GM23338 (cell line): Measurements from ENCODE around the gene DENND4A. TPM values are rescaled to one million over a fixed set of nuclear protein-coding genes. Genes with fewer than 3 reads are reported as not detected.

Experiments used
- ATAC-seq: fragments of 200-7000 bp; cut with Tn5 transposase; 3 replicates; pipeline ENCODE4 v1.9.1; 2020
- DNase-seq: peaks from one replicate; pipeline ENCODE4 v3.0.0-alpha.2; 2015; ENCODE audit warnings: low spot score
- H2AFZ ChIP-seq: fragments of 200-600 bp; sonication (generic); 2 replicates; pipeline ENCODE4 v1.8.0; 2016; ENCODE audit warnings: antibody characterized with exemption, mild to moderate bottlenecking, moderate library complexity
- H3F3A ChIP-seq: fragments of 200-600 bp; sonication (generic); replicated peaks from 2 replicates; pipeline ENCODE4 v1.8.0; 2017; ENCODE audit warnings: antibody characterized with exemption, mixed run types, low read depth
- H3K27ac ChIP-seq: fragments of 200-600 bp; sonication (generic); 2 replicates; pipeline ENCODE4 v1.6.1; 2016; ENCODE audit warnings: low read depth
- H3K27me3 ChIP-seq: fragments of 200-600 bp; sonication (generic); 2 replicates; pipeline ENCODE4 v1.8.0; 2016; ENCODE audit warnings: mild to moderate bottlenecking, mixed run types, moderate library complexity; ENCODE audit not compliant: insufficient read depth
- H3K36me3 ChIP-seq: fragments of 200-600 bp; sonication (generic); 2 replicates; pipeline ENCODE4 v1.8.0; 2016; ENCODE audit warnings: mild to moderate bottlenecking; ENCODE audit not compliant: insufficient read depth
- H3K4me1 ChIP-seq: fragments of 200-600 bp; sonication (generic); 2 replicates; pipeline ENCODE4 v1.8.0; 2016; ENCODE audit warnings: mild to moderate bottlenecking, moderate library complexity; ENCODE audit not compliant: insufficient read depth
- H3K4me2 ChIP-seq: fragments of 200-600 bp; sonication (generic); 2 replicates; pipeline ENCODE4 v1.7.1; 2017; ENCODE audit warnings: mixed run types
- H3K4me3 ChIP-seq: fragments of 200-600 bp; sonication (generic); 2 replicates; pipeline ENCODE4 v1.6.1; 2016; ENCODE audit warnings: mixed run types
- H3K79me2 ChIP-seq: fragments of 200-600 bp; sonication (generic); replicated peaks from 2 replicates; pipeline ENCODE4 v1.8.0; 2017; ENCODE audit warnings: mild to moderate bottlenecking; ENCODE audit not compliant: insufficient read depth
- H3K9me2 ChIP-seq: fragments of 200-600 bp; sonication (generic); 2 replicates; pipeline ENCODE4 v1.8.0; 2017; ENCODE audit not compliant: insufficient read depth
- H4K20me1 ChIP-seq: fragments of 200-600 bp; sonication (generic); replicated peaks from 2 replicates; pipeline ENCODE4 v1.8.0; 2017; ENCODE audit warnings: mild to moderate bottlenecking; ENCODE audit not compliant: insufficient read depth
- H3K27ac Mint-ChIP-seq: 2 replicates; pipeline ENCODE4 v1.8.0; 2020; ENCODE audit warnings: inconsistent platforms, mild to moderate bottlenecking, moderate library complexity, mixed read lengths
- H3K27me3 Mint-ChIP-seq: 3 replicates; pipeline ENCODE4 v1.8.0; 2022; ENCODE audit warnings: low read depth, mild to moderate bottlenecking, moderate library complexity, mixed read lengths, inconsistent platforms; ENCODE audit not compliant: insufficient read depth, poor library complexity
- H3K36me3 Mint-ChIP-seq: 3 replicates; pipeline ENCODE4 v1.8.0; 2021; ENCODE audit warnings: low read depth, mild to moderate bottlenecking, inconsistent platforms, moderate library complexity, mixed read lengths
- H3K4me1 Mint-ChIP-seq: 3 replicates; pipeline ENCODE4 v1.8.0; 2020; ENCODE audit warnings: mild to moderate bottlenecking, inconsistent platforms, mixed read lengths
- H3K4me3 Mint-ChIP-seq: 3 replicates; pipeline ENCODE4 v1.8.0; 2021; ENCODE audit warnings: moderate library complexity, mild to moderate bottlenecking, inconsistent platforms, mixed read lengths
- H3K9me3 Mint-ChIP-seq: 3 replicates; pipeline ENCODE4 v1.8.0; 2020; ENCODE audit warnings: moderate library complexity, mild to moderate bottlenecking, inconsistent platforms, mixed read lengths
- CREB1 ChIP-seq: fragments of 250-450 bp; sonication (Bioruptor Pico); IDR thresholded peaks from 2 replicates; pipeline ENCODE4 v1.5.0; 2020; ENCODE audit warnings: low read depth, mild to moderate bottlenecking, moderate library complexity
- EZH2 ChIP-seq: fragments of 200-600 bp; sonication (generic); IDR thresholded peaks from one replicate; pipeline ENCODE4 v1.8.0; 2017; ENCODE audit warnings: antibody characterized with exemption, mild to moderate bottlenecking, low read depth; ENCODE audit not compliant: unreplicated experiment
- JUNB ChIP-seq: IDR thresholded peaks from one replicate; pipeline ENCODE4 v1.6.1; 2016; ENCODE audit warnings: antibody characterized with exemption; ENCODE audit not compliant: unreplicated experiment
- NANOG ChIP-seq: IDR thresholded peaks from 2 replicates; pipeline ENCODE4 v1.6.1; 2016; ENCODE audit warnings: antibody characterized with exemption, borderline replicate concordance
- POLR2AphosphoS5 ChIP-seq: IDR thresholded peaks from 2 replicates; pipeline ENCODE4 v1.6.1; 2016; ENCODE audit warnings: antibody characterized with exemption, low read depth
- STAT1 ChIP-seq: IDR thresholded peaks from one replicate; pipeline ENCODE4 v1.6.1; 2016; ENCODE audit warnings: antibody characterized with exemption; ENCODE audit not compliant: unreplicated experiment
- ZNF114 ChIP-seq: fragments of 250-450 bp; sonication (Bioruptor Pico); IDR thresholded peaks from 2 replicates; pipeline ENCODE4 v1.5.0; 2020; ENCODE audit warnings: mild to moderate bottlenecking, moderate library complexity
- polyA plus RNA-seq: library from polyadenylated mRNA; unstranded; fragments of >200 nt; fragmentation: Nextera tagmentation; extraction: Ambion mirVana; gene quantifications from 2 replicates; pipeline ENCODE4 v1.2.1, GENCODE V29; 2016
- total RNA-seq: library from RNA; depleted of rRNA; stranded (reverse); fragments of >200 nt; shearing (Covaris generic); gene quantifications from 2 replicates; pipeline ENCODE4 v1.2.3, GENCODE V29; 2014
- TF ChIP-seq, protein P1 (sequence below), 2 experiments: fragments of 200-600 bp in 1 of 2; sonication (generic) in 1 of 2; conservative IDR thresholded peaks; 2 replicates each; pipeline versions ENCODE4 v1.5.1 to v1.6.1; 2016 to 2017; ENCODE audit warnings: antibody characterized with exemption in 2 of 2, low read depth in 2 of 2, mild to moderate bottlenecking in 2 of 2, moderate library complexity in 1 of 2
- TF ChIP-seq, protein P2 (sequence below): fragments of 250-450 bp; sonication (Bioruptor Pico); IDR thresholded peaks from 2 replicates; pipeline ENCODE4 v1.5.0; 2020; ENCODE audit warnings: mild to moderate bottlenecking, moderate library complexity
- TF ChIP-seq, protein P3 (sequence below): IDR thresholded peaks from one replicate; pipeline ENCODE4 v1.6.1; 2018; ENCODE audit warnings: antibody characterized with exemption; ENCODE audit not compliant: unreplicated experiment
- TF ChIP-seq, protein P4 (sequence below): IDR thresholded peaks from 2 replicates; pipeline ENCODE4 v1.6.1; 2016; ENCODE audit warnings: antibody characterized with exemption

Gene DENND4A
- total and polyA plus RNA-seq, 2 experiments from 2014 or later, result 3.4 to 9.0 TPM

DNA sequence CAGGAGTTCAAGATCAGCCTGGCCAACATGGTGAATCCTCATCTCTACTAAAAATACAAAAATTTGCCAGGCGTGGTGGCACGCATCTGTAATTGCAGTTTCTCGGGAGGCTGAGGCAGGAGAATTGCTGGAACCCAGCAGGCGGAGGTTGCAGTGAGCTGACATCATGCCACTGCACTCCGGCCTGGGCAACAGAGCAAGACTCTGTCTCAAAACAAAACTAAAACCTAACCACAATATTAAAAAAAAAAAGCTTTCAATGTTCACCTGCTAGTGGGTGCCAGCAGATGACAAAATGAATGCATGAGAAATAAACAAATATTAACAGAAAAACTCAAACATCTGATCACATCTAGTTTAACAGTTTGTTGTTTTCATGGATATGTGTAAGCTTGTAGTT, 161.3 kb downstream of the DENND4A start:
- no peak overlapping the region for H3K27ac ChIP-seq
- H3K4me2 ChIP-seq, result no peak overlapping the region
- H3F3A ChIP-seq, result no peaks in the 10 kb centered on the region

More for the DNA sequence above, 161.3 kb downstream of the DENND4A start:
- DNase-seq (no peak), ATAC-seq (no peak)
- Mint-ChIP-seq H3K9me3 (no peaks in the 10 kb centered on the region), H3K4me1 (peaks cover 13% of the 10 kb centered on the region; the same call in 2 of the 3 replicates), H3K36me3 (no peaks in the 10 kb centered on the region; the same call in 2 of the 3 replicates), H3K27me3 (no peaks in the 10 kb centered on the region), H3K4me3 (no peak overlapping the region), H3K27ac (no peak overlapping the region)
- Histone ChIP-seq H3K9me2 (peaks cover 10% of the 10 kb centered on the region; the same call in 1 of the 2 replicates), H4K20me1 (no peaks in the 10 kb centered on the region; the same call in 1 of the 2 replicates), H3K4me3 (no peak overlapping the region), H3K4me1 (no peaks in the 10 kb centered on the region), H3K27me3 (no peaks in the 10 kb centered on the region), H3K36me3 (no peaks in the 10 kb centered on the region), H3K79me2 (no peaks in the 10 kb centered on the region), H2AFZ (no peak overlapping the region)
- TF ChIP-seq, protein P1, sequence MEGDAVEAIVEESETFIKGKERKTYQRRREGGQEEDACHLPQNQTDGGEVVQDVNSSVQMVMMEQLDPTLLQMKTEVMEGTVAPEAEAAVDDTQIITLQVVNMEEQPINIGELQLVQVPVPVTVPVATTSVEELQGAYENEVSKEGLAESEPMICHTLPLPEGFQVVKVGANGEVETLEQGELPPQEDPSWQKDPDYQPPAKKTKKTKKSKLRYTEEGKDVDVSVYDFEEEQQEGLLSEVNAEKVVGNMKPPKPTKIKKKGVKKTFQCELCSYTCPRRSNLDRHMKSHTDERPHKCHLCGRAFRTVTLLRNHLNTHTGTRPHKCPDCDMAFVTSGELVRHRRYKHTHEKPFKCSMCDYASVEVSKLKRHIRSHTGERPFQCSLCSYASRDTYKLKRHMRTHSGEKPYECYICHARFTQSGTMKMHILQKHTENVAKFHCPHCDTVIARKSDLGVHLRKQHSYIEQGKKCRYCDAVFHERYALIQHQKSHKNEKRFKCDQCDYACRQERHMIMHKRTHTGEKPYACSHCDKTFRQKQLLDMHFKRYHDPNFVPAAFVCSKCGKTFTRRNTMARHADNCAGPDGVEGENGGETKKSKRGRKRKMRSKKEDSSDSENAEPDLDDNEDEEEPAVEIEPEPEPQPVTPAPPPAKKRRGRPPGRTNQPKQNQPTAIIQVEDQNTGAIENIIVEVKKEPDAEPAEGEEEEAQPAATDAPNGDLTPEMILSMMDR (conservative IDR thresholded peaks at IDR 0.05; ENCODE audit: low read depth in 2 of 2), result no peak
- TF ChIP-seq ZNF114 (CRISPR knock-in tag), result no peak
- no peak for TF ChIP-seq EZH2
- no peak for TF ChIP-seq JUNB
- TF ChIP-seq STAT1, result no peak
- TF ChIP-seq, protein P2, sequence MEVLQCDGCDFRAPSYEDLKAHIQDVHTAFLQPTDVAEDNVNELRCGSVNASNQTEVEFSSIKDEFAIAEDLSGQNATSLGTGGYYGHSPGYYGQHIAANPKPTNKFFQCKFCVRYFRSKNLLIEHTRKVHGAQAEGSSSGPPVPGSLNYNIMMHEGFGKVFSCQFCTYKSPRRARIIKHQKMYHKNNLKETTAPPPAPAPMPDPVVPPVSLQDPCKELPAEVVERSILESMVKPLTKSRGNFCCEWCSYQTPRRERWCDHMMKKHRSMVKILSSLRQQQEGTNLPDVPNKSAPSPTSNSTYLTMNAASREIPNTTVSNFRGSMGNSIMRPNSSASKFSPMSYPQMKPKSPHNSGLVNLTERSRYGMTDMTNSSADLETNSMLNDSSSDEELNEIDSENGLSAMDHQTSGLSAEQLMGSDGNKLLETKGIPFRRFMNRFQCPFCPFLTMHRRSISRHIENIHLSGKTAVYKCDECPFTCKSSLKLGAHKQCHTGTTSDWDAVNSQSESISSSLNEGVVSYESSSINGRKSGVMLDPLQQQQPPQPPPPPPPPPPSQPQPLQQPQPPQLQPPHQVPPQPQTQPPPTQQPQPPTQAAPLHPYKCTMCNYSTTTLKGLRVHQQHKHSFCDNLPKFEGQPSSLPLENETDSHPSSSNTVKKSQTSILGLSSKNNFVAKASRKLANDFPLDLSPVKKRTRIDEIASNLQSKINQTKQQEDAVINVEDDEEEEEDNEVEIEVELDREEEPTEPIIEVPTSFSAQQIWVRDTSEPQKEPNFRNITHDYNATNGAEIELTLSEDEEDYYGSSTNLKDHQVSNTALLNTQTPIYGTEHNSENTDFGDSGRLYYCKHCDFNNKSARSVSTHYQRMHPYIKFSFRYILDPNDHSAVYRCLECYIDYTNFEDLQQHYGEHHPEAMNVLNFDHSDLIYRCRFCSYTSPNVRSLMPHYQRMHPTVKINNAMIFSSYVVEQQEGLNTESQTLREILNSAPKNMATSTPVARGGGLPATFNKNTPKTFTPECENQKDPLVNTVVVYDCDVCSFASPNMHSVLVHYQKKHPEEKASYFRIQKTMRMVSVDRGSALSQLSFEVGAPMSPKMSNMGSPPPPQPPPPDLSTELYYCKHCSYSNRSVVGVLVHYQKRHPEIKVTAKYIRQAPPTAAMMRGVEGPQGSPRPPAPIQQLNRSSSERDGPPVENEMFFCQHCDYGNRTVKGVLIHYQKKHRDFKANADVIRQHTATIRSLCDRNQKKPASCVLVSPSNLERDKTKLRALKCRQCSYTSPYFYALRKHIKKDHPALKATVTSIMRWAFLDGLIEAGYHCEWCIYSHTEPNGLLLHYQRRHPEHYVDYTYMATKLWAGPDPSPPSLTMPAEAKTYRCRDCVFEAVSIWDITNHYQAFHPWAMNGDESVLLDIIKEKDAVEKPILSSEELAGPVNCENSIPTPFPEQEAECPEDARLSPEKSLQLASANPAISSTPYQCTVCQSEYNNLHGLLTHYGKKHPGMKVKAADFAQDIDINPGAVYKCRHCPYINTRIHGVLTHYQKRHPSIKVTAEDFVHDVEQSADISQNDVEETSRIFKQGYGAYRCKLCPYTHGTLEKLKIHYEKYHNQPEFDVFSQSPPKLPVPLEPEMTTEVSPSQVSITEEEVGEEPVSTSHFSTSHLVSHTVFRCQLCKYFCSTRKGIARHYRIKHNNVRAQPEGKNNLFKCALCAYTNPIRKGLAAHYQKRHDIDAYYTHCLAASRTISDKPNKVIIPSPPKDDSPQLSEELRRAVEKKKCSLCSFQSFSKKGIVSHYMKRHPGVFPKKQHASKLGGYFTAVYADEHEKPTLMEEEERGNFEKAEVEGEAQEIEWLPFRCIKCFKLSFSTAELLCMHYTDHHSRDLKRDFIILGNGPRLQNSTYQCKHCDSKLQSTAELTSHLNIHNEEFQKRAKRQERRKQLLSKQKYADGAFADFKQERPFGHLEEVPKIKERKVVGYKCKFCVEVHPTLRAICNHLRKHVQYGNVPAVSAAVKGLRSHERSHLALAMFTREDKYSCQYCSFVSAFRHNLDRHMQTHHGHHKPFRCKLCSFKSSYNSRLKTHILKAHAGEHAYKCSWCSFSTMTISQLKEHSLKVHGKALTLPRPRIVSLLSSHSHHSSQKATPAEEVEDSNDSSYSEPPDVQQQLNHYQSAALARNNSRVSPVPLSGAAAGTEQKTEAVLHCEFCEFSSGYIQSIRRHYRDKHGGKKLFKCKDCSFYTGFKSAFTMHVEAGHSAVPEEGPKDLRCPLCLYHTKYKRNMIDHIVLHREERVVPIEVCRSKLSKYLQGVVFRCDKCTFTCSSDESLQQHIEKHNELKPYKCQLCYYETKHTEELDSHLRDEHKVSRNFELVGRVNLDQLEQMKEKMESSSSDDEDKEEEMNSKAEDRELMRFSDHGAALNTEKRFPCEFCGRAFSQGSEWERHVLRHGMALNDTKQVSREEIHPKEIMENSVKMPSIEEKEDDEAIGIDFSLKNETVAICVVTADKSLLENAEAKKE, result no peak
- TF ChIP-seq, protein P3, sequence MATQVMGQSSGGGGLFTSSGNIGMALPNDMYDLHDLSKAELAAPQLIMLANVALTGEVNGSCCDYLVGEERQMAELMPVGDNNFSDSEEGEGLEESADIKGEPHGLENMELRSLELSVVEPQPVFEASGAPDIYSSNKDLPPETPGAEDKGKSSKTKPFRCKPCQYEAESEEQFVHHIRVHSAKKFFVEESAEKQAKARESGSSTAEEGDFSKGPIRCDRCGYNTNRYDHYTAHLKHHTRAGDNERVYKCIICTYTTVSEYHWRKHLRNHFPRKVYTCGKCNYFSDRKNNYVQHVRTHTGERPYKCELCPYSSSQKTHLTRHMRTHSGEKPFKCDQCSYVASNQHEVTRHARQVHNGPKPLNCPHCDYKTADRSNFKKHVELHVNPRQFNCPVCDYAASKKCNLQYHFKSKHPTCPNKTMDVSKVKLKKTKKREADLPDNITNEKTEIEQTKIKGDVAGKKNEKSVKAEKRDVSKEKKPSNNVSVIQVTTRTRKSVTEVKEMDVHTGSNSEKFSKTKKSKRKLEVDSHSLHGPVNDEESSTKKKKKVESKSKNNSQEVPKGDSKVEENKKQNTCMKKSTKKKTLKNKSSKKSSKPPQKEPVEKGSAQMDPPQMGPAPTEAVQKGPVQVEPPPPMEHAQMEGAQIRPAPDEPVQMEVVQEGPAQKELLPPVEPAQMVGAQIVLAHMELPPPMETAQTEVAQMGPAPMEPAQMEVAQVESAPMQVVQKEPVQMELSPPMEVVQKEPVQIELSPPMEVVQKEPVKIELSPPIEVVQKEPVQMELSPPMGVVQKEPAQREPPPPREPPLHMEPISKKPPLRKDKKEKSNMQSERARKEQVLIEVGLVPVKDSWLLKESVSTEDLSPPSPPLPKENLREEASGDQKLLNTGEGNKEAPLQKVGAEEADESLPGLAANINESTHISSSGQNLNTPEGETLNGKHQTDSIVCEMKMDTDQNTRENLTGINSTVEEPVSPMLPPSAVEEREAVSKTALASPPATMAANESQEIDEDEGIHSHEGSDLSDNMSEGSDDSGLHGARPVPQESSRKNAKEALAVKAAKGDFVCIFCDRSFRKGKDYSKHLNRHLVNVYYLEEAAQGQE, result no peak
- TF ChIP-seq, protein P4, sequence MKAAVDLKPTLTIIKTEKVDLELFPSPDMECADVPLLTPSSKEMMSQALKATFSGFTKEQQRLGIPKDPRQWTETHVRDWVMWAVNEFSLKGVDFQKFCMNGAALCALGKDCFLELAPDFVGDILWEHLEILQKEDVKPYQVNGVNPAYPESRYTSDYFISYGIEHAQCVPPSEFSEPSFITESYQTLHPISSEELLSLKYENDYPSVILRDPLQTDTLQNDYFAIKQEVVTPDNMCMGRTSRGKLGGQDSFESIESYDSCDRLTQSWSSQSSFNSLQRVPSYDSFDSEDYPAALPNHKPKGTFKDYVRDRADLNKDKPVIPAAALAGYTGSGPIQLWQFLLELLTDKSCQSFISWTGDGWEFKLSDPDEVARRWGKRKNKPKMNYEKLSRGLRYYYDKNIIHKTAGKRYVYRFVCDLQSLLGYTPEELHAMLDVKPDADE, result no peak
- TF ChIP-seq NANOG, result no peak
- no peak for TF ChIP-seq CREB1
- no peak for TF ChIP-seq POLR2AphosphoS5
